K562 (cell line): ENCODE data around the gene RNPEPL1. TPM values are rescaled to one million over a fixed set of nuclear protein-coding genes. Genes with fewer than 3 reads are reported as not detected.

Experiments
- ATAC-seq: fragments of 200-7000 bp; cut with Tn5 transposase; 3 replicates; pipeline ENCODE4 v1.9.1; 2020; ENCODE audit warnings: moderate library complexity
- BruUV-seq: library from RNA; stranded (reverse); fragments of 400-500 nt; replicated peaks from 2 replicates; lab custom pipeline; 2021; lab: Mats Ljungman, UMichigan
- CTCF ChIA-PET: fragments of 300-600 bp; formaldehyde crosslinking; extraction: SDS; loops from one replicate; lab custom pipeline; 2021; ENCODE audit warnings: low intra/inter-chr PET ratio; lab: Yijun Ruan, JAX
- POLR2A ChIA-PET: fragments of 300-600, 350-650 bp; sonication (Branson Sonifier 250); formaldehyde crosslinking; extraction: SDS; loops from one replicate; lab custom pipeline; 2021; ENCODE audit warnings: antibody characterized with exemption, inconsistent platforms; lab: Yijun Ruan, JAX
- DNase-seq, 4 experiments: peaks; one replicate each; pipeline versions ENCODE4 v3.0.0 to v3.0.0-alpha.2; 2011 to 2018; ENCODE audit warnings: low spot score in 3 of 4, mixed read lengths in 3 of 4; ENCODE audit errors: extremely low read depth in 1 of 4
- FAIRE-seq: peaks from 2 replicates; lab custom pipeline; 2011; peaks lifted over from hg19 to GRCh38; lab: Jason Lieb, UNC
- H2AFZ ChIP-seq: 2 replicates; pipeline ENCODE4 v1.6.0; 2011; ENCODE audit warnings: low read depth, low read length, control low read depth, inconsistent platforms
- H3K27ac ChIP-seq: fragments of 200-600 bp; 3 replicates; pipeline ENCODE4 v1.8.0; 2011; ENCODE audit warnings: low read depth, mild to moderate bottlenecking, control low read depth, inconsistent platforms, low read length, moderate library complexity, mixed read lengths; ENCODE audit errors: extremely low read depth
- H3K27me3 ChIP-seq, 2 experiments: fragments of 300-600 bp in 1 of 2; 2 replicates in 1 of 2; 3 replicates in 1 of 2; pipeline versions ENCODE4 v1.6.0 to v1.8.0; 2011; ENCODE audit warnings: inconsistent platforms in 2 of 2, low read length in 2 of 2, mild to moderate bottlenecking in 1 of 2, mixed read lengths in 1 of 2, moderate library complexity in 1 of 2; ENCODE audit not compliant: control insufficient read depth in 2 of 2, insufficient read depth in 2 of 2
- H3K36me3 ChIP-seq: fragments of 300-600 bp; 3 replicates; pipeline ENCODE4 v1.8.0; 2011; ENCODE audit warnings: mild to moderate bottlenecking, low read length, inconsistent platforms; ENCODE audit not compliant: control insufficient read depth, insufficient read depth
- H3K4me1 ChIP-seq, 2 experiments: fragments of 200-600 bp in 1 of 2; replicated peaks in 1 of 2; 2 replicates in 1 of 2; 3 replicates in 1 of 2; pipeline versions ENCODE4 v1.5.1 to v1.8.0; 2011; ENCODE audit warnings: inconsistent platforms in 2 of 2, low read length in 2 of 2, mild to moderate bottlenecking in 1 of 2, mixed read lengths in 1 of 2, moderate library complexity in 1 of 2; ENCODE audit not compliant: control insufficient read depth in 2 of 2, insufficient read depth in 2 of 2
- H3K4me2 ChIP-seq: 2 replicates; pipeline ENCODE4 v1.6.1; 2011; ENCODE audit warnings: low read length, control low read depth, inconsistent platforms, mixed read lengths; ENCODE audit not compliant: insufficient read depth
- H3K4me3 ChIP-seq: fragments of 200-600 bp; sonication (generic), shearing (Covaris generic); 2 replicates; pipeline ENCODE4 v1.5.1; 2016; ENCODE audit warnings: control low read depth, inconsistent platforms
- H3K79me2 ChIP-seq: fragments of 200-600 bp; 3 replicates; pipeline ENCODE4 v1.8.0; 2011; ENCODE audit warnings: low read length, inconsistent platforms; ENCODE audit not compliant: control insufficient read depth, insufficient read depth
- H3K9ac ChIP-seq, 2 experiments: 2 replicates each; pipeline versions ENCODE4 v1.6.0 to v1.6.1; 2011; ENCODE audit warnings: low read depth in 2 of 2, low read length in 2 of 2, control low read depth in 1 of 2, inconsistent platforms in 1 of 2, mild to moderate bottlenecking in 1 of 2, mixed read lengths in 1 of 2; ENCODE audit not compliant: insufficient read depth in 1 of 2
- H3K9me1 ChIP-seq: one replicate; pipeline ENCODE4 v1.6.0; 2011; ENCODE audit warnings: inconsistent platforms, mild to moderate bottlenecking, low read length, moderate library complexity; ENCODE audit not compliant: control insufficient read depth, insufficient read depth
- H3K9me3 ChIP-seq: replicated peaks from 2 replicates; pipeline ENCODE4 v1.5.1; 2011; ENCODE audit warnings: low read depth, low read length, inconsistent platforms; ENCODE audit not compliant: control insufficient read depth, insufficient read depth
- H4K20me1 ChIP-seq: replicated peaks from 2 replicates; pipeline ENCODE4 v1.6.1; 2011; ENCODE audit warnings: low read length, inconsistent platforms, mixed read lengths; ENCODE audit not compliant: control insufficient read depth, insufficient read depth
- HEY1 ChIP-seq: fragments of 250-450 bp; sonication (Bioruptor Pico); IDR thresholded peaks from 2 replicates; pipeline ENCODE4 v1.5.0; 2020; ENCODE audit warnings: mild to moderate bottlenecking, moderate library complexity, borderline replicate concordance
- JUNB ChIP-seq: fragments of 450-650 bp; formaldehyde crosslinking; conservative IDR thresholded peaks from 2 replicates; pipeline ENCODE4 v1.4.0; 2020; ENCODE audit warnings: mild to moderate bottlenecking
- MYBL2 ChIP-seq, 2 experiments: fragments of 450-650 bp in 1 of 2; sonication (generic) in 1 of 2; formaldehyde crosslinking in 1 of 2; IDR thresholded peaks; 2 replicates each; pipeline versions ENCODE4 v1.6.1 to v1.8.1; 2017 to 2022; ENCODE audit warnings: borderline replicate concordance in 1 of 2, inconsistent platforms in 1 of 2, low read depth in 1 of 2, mild to moderate bottlenecking in 1 of 2, missing genetic modification reagents in 1 of 2, moderate library complexity in 1 of 2
- WGBS: fragments of 100-300 bp; shearing (Covaris generic); methylation state at CpG from one replicate; pipeline ENCODE4 v1.1.6; 2016; ENCODE audit warnings: low coverage, mixed read lengths; ENCODE audit not compliant: insufficient coverage; ENCODE audit errors: missing lambda C conversion rate; 5-methylcytosine and 5-hydroxymethylcytosine counted together
- in situ Hi-C: fragments of 300-500 bp; cut with MboI; formaldehyde crosslinking; loops from 4 replicates; pipeline ENCODE4 v1.15.0; 2018; ENCODE audit warnings: inconsistent platforms, mixed read lengths
- intact Hi-C: fragments of 100-400 bp; cut with micrococcal nuclease; formaldehyde crosslinking; loops from 2 replicates; pipeline ENCODE4 v1.14.2; 2022
- polyA plus RNA-seq, 8 experiments: library from polyadenylated mRNA; depleted of rRNA in 4 of 8; stranded (reverse) in 5 of 8; unstranded in 3 of 8; fragments of >200 nt; fragmentation: Nextera tagmentation in 2 of 8; fragmentation: Illumina TruSeq in 1 of 8; extraction: Ambion mirVana in 2 of 8; extraction: Trizol in 1 of 8; gene quantifications; 2 replicates each; pipeline versions ENCODE4 v1.2.1 to v1.2.3, GENCODE V29; 2011 to 2014; ENCODE audit warnings: inconsistent platforms in 1 of 8, missing spikeins in 1 of 8
- total RNA-seq, 7 experiments: library from RNA; depleted of rRNA in 6 of 7; stranded (reverse); fragments of >200 nt in 6 of 7; fragmentation: Illumina TruSeq in 2 of 7; extraction: Trizol in 2 of 7; gene quantifications; 2 replicates each; pipeline versions ENCODE4 v1.2.1 to v1.2.3, GENCODE V29; 2011 to 2021; ENCODE audit warnings: low replicate concordance in 1 of 7

Gene RNPEPL1
- total and polyA plus RNA-seq, 9 of the 15 experiments (the other 6 are each of a cell fraction or from before 2014, with no cell fraction given): 0.07 to 38.7 (median 5.6) TPM

DNA sequence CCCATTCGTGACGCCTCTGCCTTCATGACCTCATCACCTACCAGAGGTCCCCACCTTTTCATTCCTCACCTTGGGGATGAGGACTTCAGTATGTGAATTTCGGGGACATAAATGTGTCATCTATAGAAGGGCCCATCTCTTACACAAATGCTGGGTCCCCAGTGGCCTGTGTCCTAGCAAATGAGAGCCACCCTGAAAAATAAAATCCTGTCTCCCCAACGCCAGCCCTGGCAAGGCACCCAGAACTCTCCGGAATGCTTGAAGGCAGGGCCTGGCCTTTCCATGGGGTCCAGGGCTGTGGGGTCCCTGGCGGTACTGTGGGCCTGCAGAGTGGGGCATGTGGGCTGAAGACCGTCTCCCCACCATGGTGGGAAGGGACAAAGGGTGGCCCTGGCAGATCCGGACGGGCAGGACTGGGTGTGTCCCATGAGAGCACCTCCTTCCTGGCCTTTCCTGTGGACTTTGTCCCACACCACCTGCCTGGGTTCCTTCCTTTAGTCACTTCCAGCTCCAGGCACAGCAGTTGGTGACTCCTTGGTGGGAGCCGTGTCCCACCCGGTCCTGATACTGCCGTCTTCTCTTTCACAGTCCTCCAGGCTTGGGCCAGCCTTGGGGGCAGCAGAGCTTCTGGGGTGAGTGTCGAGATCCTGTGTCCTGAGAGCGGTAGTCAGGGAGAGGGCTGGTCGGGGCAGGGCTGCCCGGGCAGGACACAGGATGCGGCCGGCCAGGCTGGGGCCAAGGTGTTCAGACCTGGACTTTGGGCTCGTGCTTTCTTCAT, 36.8 kb downstream of the RNPEPL1 start (continued):
- TF ChIP-seq MYBL2 (IDR thresholded peaks at IDR 0.05; ENCODE audit: low read depth) (no peak), MYBL2 (CRISPR knock-in tag; IDR thresholded peaks at IDR 0.05; ENCODE audit: borderline replicate concordance) (no peak), HEY1 (no peak)

GRCh38 chr2:240605867-240606743, 37.8 kb downstream of the RNPEPL1 start:
- POLR2A ChIA-PET: no interaction called here
- in situ Hi-C loops (no loop called here), intact Hi-C loops (no loop called here)
- Histone ChIP-seq H3K9ac (peak overlapping the region in 1 of 2 experiments; percentile 17; a peak in 1 of 4 replicates), H3K27ac (no peak overlapping the region), H4K20me1 (no peaks in the 10 kb centered on the region), H3K79me2 (no peaks in the 10 kb centered on the region), H3K9me1 (no peaks in the 10 kb centered on the region), H3K36me3 (no peaks in the 10 kb centered on the region), H3K4me3 (no peak overlapping the region), H2AFZ (no peak overlapping the region), H3K4me1 (peaks cover 4 to 29% of the 10 kb centered on the region in 2 experiments; a peak in 3 of 5 replicates), H3K9me3 (no peaks in the 10 kb centered on the region), H3K4me2 (no peak overlapping the region), H3K27me3 (no peaks in the 10 kb centered on the region)
- DNase-seq: no peak
- ATAC-seq: no peak
- 60% methylated on average over 10 of the region's 12 CpGs for WGBS
- FAIRE-seq: no peak
- BruUV-seq: no TSS peak
- no peak for TF ChIP-seq JUNB (CRISPR knock-in tag)
- CTCF ChIA-PET: no interaction called here
